ENCODE results near the gene NTMT1.
"Not testable (repeated sequence)": the region's sequence is repeated elsewhere in the genome, so short reads cannot be mapped to it uniquely, and the experiment has no call there.

The NTMT1 gene

GRCh38 chr9:129586245-129586644 is 39.7 kb upstream of the NTMT1 start:
- H3K27ac ChIP-seq (ENCODE audit: low read depth, low read length) = no peak overlapping the region
- H3K9ac ChIP-seq (ENCODE audit: low read length in 5 of 5) = no peak overlapping the region
- no peak overlapping the region for H3K4me3 ChIP-seq (ENCODE audit: low read depth in 1 of 5, low read length in 5 of 5)
- peaks cover 3 to 5% (median 3%) of the 10 kb centered on the region in 5 donors for H3K4me1 ChIP-seq (ENCODE audit: control insufficient read depth in 5 of 5, insufficient read depth in 5 of 5, low read length in 5 of 5)
- no peaks in the 10 kb centered on the region for H3K27me3 ChIP-seq (ENCODE audit: control insufficient read depth in 5 of 5, insufficient read depth in 4 of 5, low read length in 5 of 5)
- H3K36me3 ChIP-seq (ENCODE audit: control insufficient read depth in 5 of 5, insufficient read depth in 5 of 5, low read length in 5 of 5) = no peaks in the 10 kb centered on the region
- no peaks in the 10 kb centered on the region for H3K9me3 ChIP-seq (ENCODE audit: control insufficient read depth in 5 of 5, low read length in 5 of 5)

GRCh38 chr9:129586685-129587084 is 39.3 kb upstream of the NTMT1 start:
- Histone ChIP-seq H3K9me3 (ENCODE audit: control insufficient read depth in 5 of 5, low read length in 5 of 5) (no peaks in the 10 kb centered on the region), H3K4me1 (ENCODE audit: control insufficient read depth in 5 of 5, insufficient read depth in 5 of 5, low read length in 5 of 5) (peaks cover 3 to 5% (median 3%) of the 10 kb centered on the region in 5 donors), H3K4me3 (ENCODE audit: low read depth in 1 of 5, low read length in 5 of 5) (no peak overlapping the region), H3K27me3 (ENCODE audit: control insufficient read depth in 5 of 5, insufficient read depth in 4 of 5, low read length in 5 of 5) (no peaks in the 10 kb centered on the region), H3K36me3 (ENCODE audit: control insufficient read depth in 5 of 5, insufficient read depth in 5 of 5, low read length in 5 of 5) (no peaks in the 10 kb centered on the region), H3K9ac (ENCODE audit: low read length in 5 of 5) (no peak overlapping the region), H3K27ac (ENCODE audit: low read depth, low read length) (no peak overlapping the region)

GRCh38 chr9:129587487-129588262 is 38.3 kb upstream of the NTMT1 start:
- no peaks in the 10 kb centered on the region for H3K36me3 ChIP-seq (ENCODE audit: control insufficient read depth in 5 of 5, insufficient read depth in 5 of 5, low read length in 5 of 5)
- H3K9me3 ChIP-seq (ENCODE audit: control insufficient read depth in 5 of 5, low read length in 5 of 5) = no peaks in the 10 kb centered on the region
- no peaks in the 10 kb centered on the region for H3K27me3 ChIP-seq (ENCODE audit: control insufficient read depth in 5 of 5, insufficient read depth in 4 of 5, low read length in 5 of 5)
- H3K27ac ChIP-seq (ENCODE audit: low read depth, low read length) = no peak overlapping the region
- no peak overlapping the region for H3K4me3 ChIP-seq (ENCODE audit: low read depth in 1 of 5, low read length in 5 of 5)
- peaks cover 3 to 5% (median 3%) of the 10 kb centered on the region in 5 donors for H3K4me1 ChIP-seq (ENCODE audit: control insufficient read depth in 5 of 5, insufficient read depth in 5 of 5, low read length in 5 of 5)
- no peak overlapping the region for H3K9ac ChIP-seq (ENCODE audit: low read length in 5 of 5)

GRCh38 chr9:129590466-129590865 is 35.5 kb upstream of the NTMT1 start:
- Histone ChIP-seq H3K9me3 (ENCODE audit: control insufficient read depth in 5 of 5, low read length in 5 of 5) (no peaks in the 10 kb centered on the region), H3K36me3 (ENCODE audit: control insufficient read depth in 5 of 5, insufficient read depth in 5 of 5, low read length in 5 of 5) (no peaks in the 10 kb centered on the region)

GRCh38 chr9:129591916-129592315 is 34.0 kb upstream of the NTMT1 start:
- Histone ChIP-seq H3K27ac (ENCODE audit: low read depth, low read length) (no peak overlapping the region), H3K9ac (ENCODE audit: low read length in 5 of 5) (no peak overlapping the region), H3K9me3 (ENCODE audit: control insufficient read depth in 5 of 5, low read length in 5 of 5) (no peaks in the 10 kb centered on the region), H3K36me3 (ENCODE audit: control insufficient read depth in 5 of 5, insufficient read depth in 5 of 5, low read length in 5 of 5) (no peaks in the 10 kb centered on the region), H3K4me3 (ENCODE audit: low read depth in 1 of 5, low read length in 5 of 5) (no peak overlapping the region), H3K4me1 (ENCODE audit: control insufficient read depth in 5 of 5, insufficient read depth in 5 of 5, low read length in 5 of 5) (peaks cover 0 to 16% (median 5%) of the 10 kb centered on the region in 5 donors), H3K27me3 (ENCODE audit: control insufficient read depth in 5 of 5, insufficient read depth in 4 of 5, low read length in 5 of 5) (peaks cover 0 to 9% (median 7%) of the 10 kb centered on the region in 5 donors)

More at GRCh38 chr9:129590466-129590865, 35.5 kb upstream of the NTMT1 start:
- H3K9ac ChIP-seq (ENCODE audit: low read length in 5 of 5) = no peak overlapping the region
- no peak overlapping the region for H3K27ac ChIP-seq (ENCODE audit: low read depth, low read length)
- H3K27me3 ChIP-seq (ENCODE audit: control insufficient read depth in 5 of 5, insufficient read depth in 4 of 5, low read length in 5 of 5) = peaks cover 0 to 7% (median 0%) of the 10 kb centered on the region in 5 donors
- no peak overlapping the region for H3K4me3 ChIP-seq (ENCODE audit: low read depth in 1 of 5, low read length in 5 of 5)
- peaks cover 0 to 5% (median 0%) of the 10 kb centered on the region in 5 donors for H3K4me1 ChIP-seq (ENCODE audit: control insufficient read depth in 5 of 5, insufficient read depth in 5 of 5, low read length in 5 of 5)

GRCh38 chr9:129592790-129593189 is 33.2 kb upstream of the NTMT1 start:
- not testable (repeated sequence) for H3K27ac ChIP-seq (ENCODE audit: low read depth, low read length); H3K9ac ChIP-seq (ENCODE audit: low read length in 5 of 5); H3K9me3 ChIP-seq (ENCODE audit: control insufficient read depth in 5 of 5, low read length in 5 of 5); H3K4me3 ChIP-seq (ENCODE audit: low read depth in 1 of 5, low read length in 5 of 5); H3K36me3 ChIP-seq (ENCODE audit: control insufficient read depth in 5 of 5, insufficient read depth in 5 of 5, low read length in 5 of 5)
- H3K27me3 ChIP-seq (ENCODE audit: control insufficient read depth in 5 of 5, insufficient read depth in 4 of 5, low read length in 5 of 5) = peaks cover 4 to 14% (median 12%) of the 10 kb centered on the region in 5 donors
- peaks cover 0 to 23% (median 13%) of the 10 kb centered on the region in 5 donors for H3K4me1 ChIP-seq (ENCODE audit: control insufficient read depth in 5 of 5, insufficient read depth in 5 of 5, low read length in 5 of 5)

- Histone ChIP-seq H3K9ac (ENCODE audit: low read length in 5 of 5) (no peak overlapping the region), H3K4me1 (ENCODE audit: control insufficient read depth in 5 of 5, insufficient read depth in 5 of 5, low read length in 5 of 5) (peaks cover 0 to 27% (median 17%) of the 10 kb centered on the region in 5 donors), H3K27me3 (ENCODE audit: control insufficient read depth in 5 of 5, insufficient read depth in 4 of 5, low read length in 5 of 5) (peaks cover 11 to 21% (median 18%) of the 10 kb centered on the region in 5 donors), H3K4me3 (ENCODE audit: low read depth in 1 of 5, low read length in 5 of 5) (no peak overlapping the region), H3K36me3 (ENCODE audit: control insufficient read depth in 5 of 5, insufficient read depth in 5 of 5, low read length in 5 of 5) (no peaks in the 10 kb centered on the region), H3K9me3 (ENCODE audit: control insufficient read depth in 5 of 5, low read length in 5 of 5) (no peaks in the 10 kb centered on the region), H3K27ac (ENCODE audit: low read depth, low read length) (no peak overlapping the region)
These were observed 31.3 kb upstream of the NTMT1 start for GRCh38 chr9:129594632-129595031.

GRCh38 chr9:129595311-129595741 is 30.6 kb upstream of the NTMT1 start:
- H3K27me3 ChIP-seq (ENCODE audit: control insufficient read depth in 5 of 5, insufficient read depth in 4 of 5, low read length in 5 of 5) = peaks cover 11 to 21% (median 18%) of the 10 kb centered on the region in 5 donors
- no peak overlapping the region for H3K27ac ChIP-seq (ENCODE audit: low read depth, low read length)
- no peaks in the 10 kb centered on the region for H3K9me3 ChIP-seq (ENCODE audit: control insufficient read depth in 5 of 5, low read length in 5 of 5)
- H3K4me1 ChIP-seq (ENCODE audit: control insufficient read depth in 5 of 5, insufficient read depth in 5 of 5, low read length in 5 of 5) = peaks cover 0 to 27% (median 17%) of the 10 kb centered on the region in 5 donors
- no peaks in the 10 kb centered on the region for H3K36me3 ChIP-seq (ENCODE audit: control insufficient read depth in 5 of 5, insufficient read depth in 5 of 5, low read length in 5 of 5)
- H3K4me3 ChIP-seq (ENCODE audit: low read depth in 1 of 5, low read length in 5 of 5) = no peak overlapping the region
- H3K9ac ChIP-seq (ENCODE audit: low read length in 5 of 5) = no peak overlapping the region

GRCh38 chr9:129595903-129596540 is 29.9 kb upstream of the NTMT1 start:
- H3K4me3 ChIP-seq (ENCODE audit: low read depth in 1 of 5, low read length in 5 of 5) = no peak overlapping the region
- no peaks in the 10 kb centered on the region for H3K36me3 ChIP-seq (ENCODE audit: control insufficient read depth in 5 of 5, insufficient read depth in 5 of 5, low read length in 5 of 5)
- peaks cover 11 to 21% (median 18%) of the 10 kb centered on the region in 5 donors for H3K27me3 ChIP-seq (ENCODE audit: control insufficient read depth in 5 of 5, insufficient read depth in 4 of 5, low read length in 5 of 5)
- no peak overlapping the region for H3K27ac ChIP-seq (ENCODE audit: low read depth, low read length)
- H3K4me1 ChIP-seq (ENCODE audit: control insufficient read depth in 5 of 5, insufficient read depth in 5 of 5, low read length in 5 of 5) = peaks cover 0 to 27% (median 17%) of the 10 kb centered on the region in 5 donors
- H3K9me3 ChIP-seq (ENCODE audit: control insufficient read depth in 5 of 5, low read length in 5 of 5) = no peaks in the 10 kb centered on the region
- H3K9ac ChIP-seq (ENCODE audit: low read length in 5 of 5) = no peak overlapping the region

Data from subcutaneous abdominal adipose tissue (tissue), 5 donors.